GM13977 (cell line): ENCODE data around the gene PPP3CA.
"Not testable (repeated sequence)": the region's sequence is repeated elsewhere in the genome, so short reads cannot be mapped to it uniquely, and the experiment has no call there.

Source experiments
- DNase-seq: peaks from one replicate; pipeline ENCODE4 v3.0.0; 2012; ENCODE audit warnings: low spot score
- CTCF ChIP-seq: IDR thresholded peaks from 2 replicates; pipeline ENCODE4 v1.5.1; 2012; ENCODE audit warnings: mild to moderate bottlenecking, control low read depth; ENCODE audit not compliant: insufficient read depth; ENCODE audit errors: extremely low read depth, missing control alignments
- in situ Hi-C: fragments of 300-500 bp; cut with MboI; formaldehyde crosslinking; loops from one replicate; pipeline ENCODE4 v1.12.0; 2022; ENCODE audit warnings: low sequenced_read_pairs, low pct_unique_long_range_greater_than_20kb, mixed read lengths, inconsistent platforms; ENCODE audit not compliant: unreplicated experiment

Gene PPP3CA

GRCh38 chr4:101000496-101000895, 346.8 kb downstream of the PPP3CA start:
- in situ Hi-C loops: no loop called here
- DNase-seq: no peak
- TF ChIP-seq CTCF: no peak

GRCh38 chr4:100995671-100996070, 351.7 kb downstream of the PPP3CA start:
- no peak for TF ChIP-seq CTCF
- in situ Hi-C loops: no loop called here
- no peak for DNase-seq

- in situ Hi-C loops: not testable (repeated sequence)
Observed at GRCh38 chr4:100995002-100995401, 352.3 kb downstream of the PPP3CA start.

GRCh38 chr4:100991332-100992069, 355.8 kb downstream of the PPP3CA start:
- DNase-seq, in situ Hi-C loops: not testable (repeated sequence)

More at GRCh38 chr4:100995002-100995401, 352.3 kb downstream of the PPP3CA start:
- not testable (repeated sequence) for DNase-seq

GRCh38 chr4:100989401-100989800, 357.9 kb downstream of the PPP3CA start:
- in situ Hi-C loops: no loop called here
- DNase-seq: no peak
- no peak for TF ChIP-seq CTCF

GRCh38 chr4:100988876-100989275, 358.4 kb downstream of the PPP3CA start:
- in situ Hi-C loops: no loop called here
- DNase-seq: no peak
- TF ChIP-seq CTCF: no peak

GRCh38 chr4:100986360-100986868, 360.9 kb downstream of the PPP3CA start:
- in situ Hi-C loops: no loop called here
- DNase-seq: no peak
- no peak for TF ChIP-seq CTCF
